ENCODE data around the gene GARRE1.

The GARRE1 gene

GRCh38 chr19:34228762-34229161, 25.6 kb upstream of the GARRE1 start:
- TF ChIP-seq ZBTB7A (IDR thresholded peaks at IDR 0.05; ENCODE audit: low read depth) (no peak), YY1 (IDR thresholded peaks at IDR 0.05; ENCODE audit: low read depth) (no peak), CREB1 (IDR thresholded peaks at IDR 0.05; ENCODE audit: low read depth) (no peak), RAD21 (IDR thresholded peaks at IDR 0.05; ENCODE audit: low read depth) (no peak), TAF1 (IDR thresholded peaks at IDR 0.05; ENCODE audit: low read depth) (no peak), MAX (IDR thresholded peaks at IDR 0.05) (no peak), NFIC (IDR thresholded peaks at IDR 0.05) (no peak), EGR1 (IDR thresholded peaks at IDR 0.05) (no peak), TEAD4 (IDR thresholded peaks at IDR 0.05) (no peak)
- TF ChIP-seq, protein P1, sequence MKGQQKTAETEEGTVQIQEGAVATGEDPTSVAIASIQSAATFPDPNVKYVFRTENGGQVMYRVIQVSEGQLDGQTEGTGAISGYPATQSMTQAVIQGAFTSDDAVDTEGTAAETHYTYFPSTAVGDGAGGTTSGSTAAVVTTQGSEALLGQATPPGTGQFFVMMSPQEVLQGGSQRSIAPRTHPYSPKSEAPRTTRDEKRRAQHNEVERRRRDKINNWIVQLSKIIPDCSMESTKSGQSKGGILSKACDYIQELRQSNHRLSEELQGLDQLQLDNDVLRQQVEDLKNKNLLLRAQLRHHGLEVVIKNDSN (IDR thresholded peaks at IDR 0.05) = no peak

DNA sequence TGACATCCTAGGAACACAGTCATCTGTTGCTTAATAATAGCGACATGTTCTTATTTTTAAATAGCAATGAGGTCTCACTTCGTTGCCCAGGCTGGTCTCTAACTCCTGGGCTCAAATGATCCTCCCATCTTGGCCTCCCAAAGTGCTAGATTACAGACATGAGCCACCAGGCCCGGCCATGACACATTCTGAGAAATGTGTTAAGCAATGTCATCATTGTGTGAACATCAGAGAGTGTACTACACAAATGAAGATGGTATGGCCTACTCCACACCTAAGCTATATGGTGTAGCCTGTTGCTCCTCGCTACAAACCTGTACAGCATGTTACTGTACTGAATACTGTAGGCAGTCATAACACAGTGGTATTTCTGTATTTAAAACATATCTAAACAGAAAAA, 24.6 kb upstream of the GARRE1 start:
- TF ChIP-seq ZBTB7A (IDR thresholded peaks at IDR 0.05; ENCODE audit: low read depth) = no peak
- TF ChIP-seq TAF1 (IDR thresholded peaks at IDR 0.05; ENCODE audit: low read depth) = no peak

- no peak for TF ChIP-seq MAX (IDR thresholded peaks at IDR 0.05)
- TF ChIP-seq, protein P1 (IDR thresholded peaks at IDR 0.05) = no peak
- TF ChIP-seq CEBPB (IDR thresholded peaks at IDR 0.05) = no peak
- TF ChIP-seq YY1 (IDR thresholded peaks at IDR 0.05; ENCODE audit: low read depth) = no peak
- no peak for TF ChIP-seq TEAD4 (IDR thresholded peaks at IDR 0.05)
- TF ChIP-seq EGR1 (IDR thresholded peaks at IDR 0.05) = no peak
- no peak for TF ChIP-seq TCF12 (IDR thresholded peaks at IDR 0.05; ENCODE audit: low read depth)
- no peak for TF ChIP-seq CREB1 (IDR thresholded peaks at IDR 0.05; ENCODE audit: low read depth)
Measured at GRCh38 chr19:34230820-34231219, 23.5 kb upstream of the GARRE1 start.

DNA sequence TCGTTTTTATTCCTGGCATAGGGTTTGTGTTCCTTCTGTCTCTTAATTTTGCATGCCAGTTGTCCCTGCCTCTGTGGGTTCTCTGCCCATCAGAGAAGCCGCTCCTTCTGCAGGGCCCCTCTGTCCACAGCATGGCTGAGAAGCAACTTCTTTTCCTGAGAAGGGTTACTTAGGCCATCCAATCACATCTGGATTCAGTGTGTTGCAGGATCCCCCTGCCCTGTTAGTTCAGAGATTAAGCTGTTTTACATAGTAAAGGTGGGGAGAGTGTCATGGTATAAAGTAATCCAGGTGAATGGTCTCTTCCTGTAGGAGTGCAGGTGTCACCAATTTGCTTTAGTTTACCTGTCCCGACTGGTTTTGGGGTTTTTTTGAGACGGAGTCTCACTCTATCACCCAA, 22.9 kb upstream of the GARRE1 start:
- TF ChIP-seq FOXM1 (IDR thresholded peaks at IDR 0.05; ENCODE audit: borderline replicate concordance, low read depth) = no peak
- TF ChIP-seq, protein P2, sequence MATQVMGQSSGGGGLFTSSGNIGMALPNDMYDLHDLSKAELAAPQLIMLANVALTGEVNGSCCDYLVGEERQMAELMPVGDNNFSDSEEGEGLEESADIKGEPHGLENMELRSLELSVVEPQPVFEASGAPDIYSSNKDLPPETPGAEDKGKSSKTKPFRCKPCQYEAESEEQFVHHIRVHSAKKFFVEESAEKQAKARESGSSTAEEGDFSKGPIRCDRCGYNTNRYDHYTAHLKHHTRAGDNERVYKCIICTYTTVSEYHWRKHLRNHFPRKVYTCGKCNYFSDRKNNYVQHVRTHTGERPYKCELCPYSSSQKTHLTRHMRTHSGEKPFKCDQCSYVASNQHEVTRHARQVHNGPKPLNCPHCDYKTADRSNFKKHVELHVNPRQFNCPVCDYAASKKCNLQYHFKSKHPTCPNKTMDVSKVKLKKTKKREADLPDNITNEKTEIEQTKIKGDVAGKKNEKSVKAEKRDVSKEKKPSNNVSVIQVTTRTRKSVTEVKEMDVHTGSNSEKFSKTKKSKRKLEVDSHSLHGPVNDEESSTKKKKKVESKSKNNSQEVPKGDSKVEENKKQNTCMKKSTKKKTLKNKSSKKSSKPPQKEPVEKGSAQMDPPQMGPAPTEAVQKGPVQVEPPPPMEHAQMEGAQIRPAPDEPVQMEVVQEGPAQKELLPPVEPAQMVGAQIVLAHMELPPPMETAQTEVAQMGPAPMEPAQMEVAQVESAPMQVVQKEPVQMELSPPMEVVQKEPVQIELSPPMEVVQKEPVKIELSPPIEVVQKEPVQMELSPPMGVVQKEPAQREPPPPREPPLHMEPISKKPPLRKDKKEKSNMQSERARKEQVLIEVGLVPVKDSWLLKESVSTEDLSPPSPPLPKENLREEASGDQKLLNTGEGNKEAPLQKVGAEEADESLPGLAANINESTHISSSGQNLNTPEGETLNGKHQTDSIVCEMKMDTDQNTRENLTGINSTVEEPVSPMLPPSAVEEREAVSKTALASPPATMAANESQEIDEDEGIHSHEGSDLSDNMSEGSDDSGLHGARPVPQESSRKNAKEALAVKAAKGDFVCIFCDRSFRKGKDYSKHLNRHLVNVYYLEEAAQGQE (IDR thresholded peaks at IDR 0.05; ENCODE audit: low read depth) = no peak
- TF ChIP-seq ZBTB7A (IDR thresholded peaks at IDR 0.05; ENCODE audit: low read depth) = no peak
- TF ChIP-seq YY1 (IDR thresholded peaks at IDR 0.05; ENCODE audit: low read depth) = no peak
- no peak for TF ChIP-seq EP300 (IDR thresholded peaks at IDR 0.05; ENCODE audit: borderline replicate concordance)
- TF ChIP-seq, protein P1 (IDR thresholded peaks at IDR 0.05) = no peak
- no peak for TF ChIP-seq MAX (IDR thresholded peaks at IDR 0.05)
- no peak for TF ChIP-seq CEBPB (IDR thresholded peaks at IDR 0.05)
- no peak for TF ChIP-seq TAF1 (IDR thresholded peaks at IDR 0.05; ENCODE audit: low read depth)
- no peak for TF ChIP-seq TEAD4 (IDR thresholded peaks at IDR 0.05)
- TF ChIP-seq CREB1 (IDR thresholded peaks at IDR 0.05; ENCODE audit: low read depth) = no peak
- TF ChIP-seq NFIC (IDR thresholded peaks at IDR 0.05) = no peak
- no peak for TF ChIP-seq TCF12 (IDR thresholded peaks at IDR 0.05; ENCODE audit: low read depth)
- TF ChIP-seq RAD21 (IDR thresholded peaks at IDR 0.05; ENCODE audit: low read depth) = no peak
- TF ChIP-seq EGR1 (IDR thresholded peaks at IDR 0.05) = no peak

DNA sequence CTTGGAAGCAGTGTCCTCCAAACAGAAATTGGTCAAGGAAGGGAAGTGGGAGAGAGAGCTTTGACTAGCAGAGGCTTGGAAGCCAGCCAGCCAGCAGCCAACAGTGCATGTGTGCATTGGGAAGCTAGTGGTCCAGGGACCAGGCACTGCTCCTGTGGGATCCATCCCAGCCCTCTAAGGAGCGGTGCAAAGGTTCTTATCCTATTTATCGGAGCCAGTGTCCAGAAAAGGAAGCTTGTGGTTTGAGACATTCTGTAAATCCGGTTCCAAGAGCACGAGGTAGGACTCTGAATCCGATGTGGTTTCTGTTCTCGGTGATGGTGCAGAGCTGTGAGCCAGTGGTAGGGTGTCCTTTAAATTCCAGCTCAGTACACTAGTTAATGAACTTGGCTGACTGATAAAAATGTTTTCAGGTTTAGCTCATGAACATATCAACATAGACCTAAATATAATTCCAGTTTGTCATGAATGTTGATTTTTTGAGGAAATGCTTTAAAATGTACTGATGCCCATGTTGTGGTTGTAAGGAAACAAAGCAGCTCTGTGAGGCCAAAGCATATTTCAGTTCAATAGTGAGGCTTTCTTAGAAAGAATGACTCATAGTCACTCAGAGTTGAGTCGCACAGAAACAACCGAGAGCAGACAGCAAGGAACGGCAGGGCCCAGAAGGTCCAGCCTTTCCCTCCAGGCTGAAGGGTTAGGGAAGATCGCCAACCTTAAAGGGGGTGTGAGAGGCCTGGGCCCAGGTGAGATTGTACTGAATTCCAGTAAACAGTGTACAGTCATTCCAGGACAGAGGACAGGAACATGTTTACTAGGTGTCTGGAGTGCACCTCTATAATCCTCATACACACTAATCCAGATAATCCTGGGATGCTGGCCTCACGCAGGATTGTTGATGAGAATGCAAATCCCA, 21.5 kb upstream of the GARRE1 start:
- no peak for TF ChIP-seq EP300 (IDR thresholded peaks at IDR 0.05; ENCODE audit: borderline replicate concordance)
- TF ChIP-seq TEAD4 (IDR thresholded peaks at IDR 0.05) = no peak
- no peak for TF ChIP-seq NFIC (IDR thresholded peaks at IDR 0.05)
- no peak for TF ChIP-seq EGR1 (IDR thresholded peaks at IDR 0.05)
- no peak for TF ChIP-seq TCF12 (IDR thresholded peaks at IDR 0.05; ENCODE audit: low read depth)
- TF ChIP-seq TAF1 (IDR thresholded peaks at IDR 0.05; ENCODE audit: low read depth) = no peak
- no peak for TF ChIP-seq MAX (IDR thresholded peaks at IDR 0.05)
- TF ChIP-seq, protein P2 (IDR thresholded peaks at IDR 0.05; ENCODE audit: low read depth) = no peak
- TF ChIP-seq CREB1 (IDR thresholded peaks at IDR 0.05; ENCODE audit: low read depth) = no peak
- no peak for TF ChIP-seq ZBTB7A (IDR thresholded peaks at IDR 0.05; ENCODE audit: low read depth)
- no peak for TF ChIP-seq YY1 (IDR thresholded peaks at IDR 0.05; ENCODE audit: low read depth)
- TF ChIP-seq RAD21 (IDR thresholded peaks at IDR 0.05; ENCODE audit: low read depth) = no peak
- no peak for TF ChIP-seq FOXM1 (IDR thresholded peaks at IDR 0.05; ENCODE audit: borderline replicate concordance, low read depth)
- TF ChIP-seq, protein P1 (IDR thresholded peaks at IDR 0.05) = no peak
- no peak for TF ChIP-seq CEBPB (IDR thresholded peaks at IDR 0.05)

Measured in Ishikawa (cell line).